ENCODE results near the gene RCSD1.

Gene RCSD1

GRCh38 chr1:167643441-167643840 lies 13.4 kb downstream of the RCSD1 start:
- no peak for DNase-seq (ENCODE audit: low spot score)

- no peak for DNase-seq (ENCODE audit: low spot score)
Observed at GRCh38 chr1:167644551-167644950, 14.5 kb downstream of the RCSD1 start.

GRCh38 chr1:167645140-167645541 lies 15.1 kb downstream of the RCSD1 start:
- DNase-seq (ENCODE audit: low spot score) = no peak

GRCh38 chr1:167645625-167646414 lies 15.8 kb downstream of the RCSD1 start:
- DNase-seq (ENCODE audit: low spot score) = no peak

GRCh38 chr1:167648252-167648849 lies 18.3 kb downstream of the RCSD1 start:
- DNase-seq (ENCODE audit: low spot score) = no peak

- no peak for DNase-seq (ENCODE audit: low spot score)
Observed at GRCh38 chr1:167648978-167649744, 19.1 kb downstream of the RCSD1 start.

- DNase-seq (ENCODE audit: low spot score) = no peak
Observed at GRCh38 chr1:167650269-167651160, 20.5 kb downstream of the RCSD1 start.

- DNase-seq (ENCODE audit: low spot score) = no peak
Observed at GRCh38 chr1:167651161-167651693, 21.2 kb downstream of the RCSD1 start.

GRCh38 chr1:167654975-167655575 lies 25.0 kb downstream of the RCSD1 start:
- no peak for DNase-seq (ENCODE audit: low spot score)

- no peak for DNase-seq (ENCODE audit: low spot score)
Observed at GRCh38 chr1:167656657-167657056, 26.6 kb downstream of the RCSD1 start.

GRCh38 chr1:167658574-167659328 lies 28.7 kb downstream of the RCSD1 start:
- no peak for DNase-seq (ENCODE audit: low spot score)

- DNase-seq (ENCODE audit: low spot score) = no peak
Observed at GRCh38 chr1:167659450-167659849, 29.4 kb downstream of the RCSD1 start.

- DNase-seq (ENCODE audit: low spot score) = no peak
Observed at GRCh38 chr1:167659881-167660280, 29.8 kb downstream of the RCSD1 start.

- DNase-seq (ENCODE audit: low spot score) = peak; percentile 83
Observed at GRCh38 chr1:167661527-167662426, 31.7 kb downstream of the RCSD1 start.

- DNase-seq (ENCODE audit: low spot score) = peak; percentile 76
Observed at GRCh38 chr1:167663002-167663772, 33.2 kb downstream of the RCSD1 start.

- no peak for DNase-seq (ENCODE audit: low spot score)
Observed at GRCh38 chr1:167665469-167665868, 35.4 kb downstream of the RCSD1 start.

- DNase-seq (ENCODE audit: low spot score) = peak; percentile 93
Observed at GRCh38 chr1:167666416-167666815, 36.4 kb downstream of the RCSD1 start.

- DNase-seq (ENCODE audit: low spot score) = no peak
Observed at GRCh38 chr1:167667536-167667935, 37.5 kb downstream of the RCSD1 start.

GRCh38 chr1:167668108-167668507 lies 38.1 kb downstream of the RCSD1 start:
- DNase-seq (ENCODE audit: low spot score) = no peak
